ENCODE results near the gene ZBTB8A. TPM values are rescaled to one million over a fixed set of nuclear protein-coding genes. Genes with fewer than 3 reads are reported as not detected.

Gene ZBTB8A
- total RNA-seq, 4 donors from 2014 or later: 8.1 to 14.9 (median 12.1) TPM

GRCh38 chr1:32494711-32495337, 44.4 kb upstream of the ZBTB8A start:
- Histone ChIP-seq H3K27ac (no peak overlapping the region), H3K4me3 (no peak overlapping the region), H3K4me1 (peaks cover 0 to 31% (median 3%) of the 10 kb centered on the region in 4 donors), H3K27me3 (no peaks in the 10 kb centered on the region), H3K9me3 (no peaks in the 10 kb centered on the region), H3K36me3 (no peaks in the 10 kb centered on the region)
- DNase-seq (ENCODE audit: low spot score in 2 of 2): no peak
- WGBS, 2 donors: 73 to 75% methylated on average over 7 of the region's 7 CpGs
- TF ChIP-seq CTCF (IDR thresholded peaks at IDR 0.05): no peak
- no peak for TF ChIP-seq POLR2A (IDR thresholded peaks at IDR 0.05)
- no peak for TF ChIP-seq EP300 (IDR thresholded peaks at IDR 0.05)

- 13 to 20% methylated on average over 5 of the region's 5 CpGs for WGBS, 2 donors
- Histone ChIP-seq H3K4me1 (peaks cover 0 to 38% (median 6%) of the 10 kb centered on the region in 4 donors), H3K27me3 (no peaks in the 10 kb centered on the region), H3K36me3 (no peaks in the 10 kb centered on the region), H3K9me3 (no peaks in the 10 kb centered on the region), H3K27ac (peak overlapping the region in 3 of 4 donors; percentile 1 to 72 (median 51)), H3K4me3 (no peak overlapping the region)
- no peak for DNase-seq (ENCODE audit: low spot score in 2 of 2)
- TF ChIP-seq CTCF (IDR thresholded peaks at IDR 0.05) (no peak), EP300 (IDR thresholded peaks at IDR 0.05) (peak; percentile 42 to 60)
Measured at GRCh38 chr1:32496127-32496526, 43.1 kb upstream of the ZBTB8A start.

GRCh38 chr1:32498751-32499150, 40.5 kb upstream of the ZBTB8A start:
- no peak for DNase-seq (ENCODE audit: low spot score in 2 of 2)
- no peaks in the 10 kb centered on the region for H3K27me3 ChIP-seq
- H3K27ac ChIP-seq: peak overlapping the region in 1 of 4 donors; percentile 98
- no peaks in the 10 kb centered on the region for H3K36me3 ChIP-seq
- TF ChIP-seq EP300 (IDR thresholded peaks at IDR 0.05) (no peak), CTCF (IDR thresholded peaks at IDR 0.05) (no peak), POLR2A (IDR thresholded peaks at IDR 0.05) (no peak)
- no peak overlapping the region for H3K4me3 ChIP-seq
- H3K9me3 ChIP-seq: no peaks in the 10 kb centered on the region
- WGBS, 2 donors: 89 to 92% methylated on average over 8 of the region's 8 CpGs
- H3K4me1 ChIP-seq: peaks cover 0 to 61% (median 19%) of the 10 kb centered on the region in 4 donors

- no peaks in the 10 kb centered on the region for H3K36me3 ChIP-seq
- H3K4me3 ChIP-seq: peak overlapping the region; percentile 30 to 94 (median 53)
- DNase-seq (ENCODE audit: low spot score in 2 of 2): peak; percentile 57 to 69
- 1 to 3% methylated on average over 25 to 64 of the region's 99 CpGs for WGBS, 2 donors
- no peaks in the 10 kb centered on the region for H3K27me3 ChIP-seq
- H3K27ac ChIP-seq: peak overlapping the region; percentile 84 to 98 (median 92)
- peaks cover 0 to 55% (median 18%) of the 10 kb centered on the region in 4 donors for H3K4me1 ChIP-seq
- TF ChIP-seq POLR2A (IDR thresholded peaks at IDR 0.05) (peak; percentile 26 to 62), EP300 (IDR thresholded peaks at IDR 0.05) (peak in 1 of 2 donors; percentile 25), CTCF (IDR thresholded peaks at IDR 0.05) (peak in 4 of 5 experiments; percentile 33 to 78 (median 50))
- no peaks in the 10 kb centered on the region for H3K9me3 ChIP-seq
Measured at GRCh38 chr1:32500387-32501209, 38.6 kb upstream of the ZBTB8A start.

- TF ChIP-seq CTCF (IDR thresholded peaks at IDR 0.05) (no peak), EP300 (IDR thresholded peaks at IDR 0.05) (peak; percentile 98 to 99), POLR2A (IDR thresholded peaks at IDR 0.05) (peak in 1 of 2 donors; percentile 37)
- peak overlapping the region; percentile 84 to 98 (median 92) for H3K27ac ChIP-seq
Measured at GRCh38 chr1:32501865-32502264, 37.4 kb upstream of the ZBTB8A start.

More at GRCh38 chr1:32501865-32502264, 37.4 kb upstream of the ZBTB8A start:
- H3K9me3 ChIP-seq: no peaks in the 10 kb centered on the region
- 85 to 87% methylated on average over 9 of the region's 9 CpGs for WGBS, 2 donors
- peak; percentile 62 to 82 for DNase-seq (ENCODE audit: low spot score in 2 of 2)
- no peaks in the 10 kb centered on the region for H3K36me3 ChIP-seq
- H3K4me3 ChIP-seq: no peak overlapping the region
- no peaks in the 10 kb centered on the region for H3K27me3 ChIP-seq
- peaks cover 0 to 42% (median 16%) of the 10 kb centered on the region in 4 donors for H3K4me1 ChIP-seq
